ENCODE measurements around the gene CKLF. TPM values are rescaled to one million over a fixed set of nuclear protein-coding genes. Genes with fewer than 3 reads are reported as not detected.
"Not testable (repeated sequence)": the region's sequence is repeated elsewhere in the genome, so short reads cannot be mapped to it uniquely, and the experiment has no call there.

CKLF gene, protein sequence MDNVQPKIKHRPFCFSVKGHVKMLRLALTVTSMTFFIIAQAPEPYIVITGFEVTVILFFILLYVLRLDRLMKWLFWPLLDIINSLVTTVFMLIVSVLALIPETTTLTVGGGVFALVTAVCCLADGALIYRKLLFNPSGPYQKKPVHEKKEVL
- 33.0 TPM for total RNA-seq

DNA sequence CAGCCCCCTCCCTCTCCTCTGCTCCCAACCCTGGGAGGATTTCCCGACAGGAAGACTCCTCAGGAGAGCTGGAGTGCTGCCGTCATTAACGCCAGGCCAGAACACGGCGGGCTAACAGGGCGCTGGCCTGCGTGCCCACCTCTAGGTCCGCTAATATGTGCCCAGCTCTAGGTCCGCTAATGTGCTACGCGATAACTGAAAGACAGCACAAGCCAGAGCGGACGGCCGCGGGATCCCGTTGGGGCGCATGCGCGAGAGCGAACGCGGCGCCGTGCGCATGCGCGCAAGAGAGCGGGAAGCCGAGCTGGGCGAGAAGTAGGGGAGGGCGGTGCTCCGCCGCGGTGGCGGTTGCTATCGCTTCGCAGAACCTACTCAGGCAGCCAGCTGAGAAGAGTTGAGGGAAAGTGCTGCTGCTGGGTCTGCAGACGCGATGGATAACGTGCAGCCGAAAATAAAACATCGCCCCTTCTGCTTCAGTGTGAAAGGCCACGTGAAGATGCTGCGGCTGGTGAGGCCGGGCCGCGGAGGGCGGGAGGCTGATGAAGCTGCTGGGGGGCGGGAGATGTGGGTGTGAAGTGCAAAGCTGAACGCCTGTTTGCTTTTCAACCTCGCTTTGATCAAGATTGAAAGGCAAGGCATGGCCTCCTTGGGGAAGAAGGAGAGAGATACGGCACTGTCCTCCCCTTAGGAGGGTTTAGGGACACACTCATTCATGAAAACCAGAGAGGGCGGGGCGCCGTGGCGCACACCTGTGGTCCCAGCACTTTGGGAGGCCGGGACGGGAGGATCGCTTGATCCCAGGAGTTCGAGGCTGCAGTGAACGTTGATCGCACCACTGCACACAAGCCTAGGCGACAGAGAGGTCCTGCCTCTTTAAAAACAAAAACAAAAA is at the start of gene CKLF:
Gene CKLF, plus strand, starts transcription at position 291 of the 892 bp plus-strand sequence. Its CDS starts 140 bp downstream, at position 431.
- no peak for FAIRE-seq
- DNase-seq (ENCODE audit: low spot score in 2 of 2), result peak; percentile 90

DNA sequence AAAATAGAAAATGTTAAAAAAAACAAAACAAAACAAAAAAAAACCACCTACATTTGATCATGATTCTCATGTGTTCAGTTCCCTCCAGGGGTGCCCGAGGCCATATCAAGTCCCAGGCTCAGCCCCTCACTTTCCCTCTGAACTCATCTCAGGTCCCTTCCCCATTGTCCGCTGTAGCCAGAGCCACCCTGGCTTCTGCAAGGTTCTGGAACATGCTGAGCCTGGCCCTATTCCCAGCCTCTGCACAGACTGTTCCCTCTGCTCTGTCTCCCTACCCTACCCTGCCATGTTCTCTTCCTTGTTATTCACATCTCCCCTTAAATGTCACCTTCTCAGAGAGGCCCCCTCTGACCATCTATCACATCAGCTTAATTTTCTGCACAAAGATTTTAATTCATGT is 49.3 kb upstream of the CKLF start:
- FAIRE-seq (no peak), DNase-seq (ENCODE audit: low spot score in 2 of 2) (no peak)

DNA sequence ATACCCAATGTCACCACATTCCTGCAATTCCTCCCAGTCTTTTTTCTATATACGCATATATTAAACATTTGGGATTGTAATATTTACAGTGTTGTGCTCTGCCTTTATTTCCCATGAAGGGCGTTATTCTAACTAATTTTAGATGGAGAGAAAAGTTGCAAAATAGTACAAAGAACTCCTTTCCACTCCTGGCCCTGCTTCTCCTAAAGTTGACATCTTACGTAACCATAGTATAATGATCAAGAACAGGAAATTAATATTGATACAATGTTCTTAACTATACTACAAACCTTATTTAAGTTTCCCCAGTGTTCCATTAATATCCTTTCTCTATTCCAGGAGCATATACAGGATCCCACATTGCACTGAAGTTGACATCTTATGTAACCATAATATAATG is 48.8 kb upstream of the CKLF start:
- DNase-seq (ENCODE audit: low spot score in 2 of 2) (no peak), FAIRE-seq (no peak)

DNA sequence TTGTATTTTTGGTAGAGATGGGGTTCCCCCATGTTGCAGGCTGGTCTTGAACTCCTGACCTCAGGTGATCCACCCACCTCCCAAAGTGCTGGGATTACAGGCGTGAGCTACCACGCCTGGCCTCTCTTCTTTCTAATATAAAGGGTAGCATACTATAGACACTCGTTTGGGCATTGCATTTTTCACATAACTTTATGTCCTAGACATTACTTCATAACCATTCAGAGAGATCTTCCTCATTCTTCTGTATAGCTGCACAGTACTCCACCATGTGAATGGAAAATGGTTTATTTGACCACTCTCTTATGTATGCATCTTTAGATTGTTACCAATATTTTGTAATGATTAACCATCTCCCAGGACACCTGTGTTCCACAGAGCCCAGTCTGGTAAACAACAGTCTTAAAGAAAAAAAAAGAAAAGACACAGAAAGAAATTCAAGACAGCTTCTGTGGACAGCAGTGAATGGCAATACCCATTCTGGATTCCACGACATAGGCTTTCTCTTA is 44.6 kb upstream of the CKLF start:
- no peak for FAIRE-seq
- DNase-seq (ENCODE audit: low spot score in 2 of 2), result no peak

DNA sequence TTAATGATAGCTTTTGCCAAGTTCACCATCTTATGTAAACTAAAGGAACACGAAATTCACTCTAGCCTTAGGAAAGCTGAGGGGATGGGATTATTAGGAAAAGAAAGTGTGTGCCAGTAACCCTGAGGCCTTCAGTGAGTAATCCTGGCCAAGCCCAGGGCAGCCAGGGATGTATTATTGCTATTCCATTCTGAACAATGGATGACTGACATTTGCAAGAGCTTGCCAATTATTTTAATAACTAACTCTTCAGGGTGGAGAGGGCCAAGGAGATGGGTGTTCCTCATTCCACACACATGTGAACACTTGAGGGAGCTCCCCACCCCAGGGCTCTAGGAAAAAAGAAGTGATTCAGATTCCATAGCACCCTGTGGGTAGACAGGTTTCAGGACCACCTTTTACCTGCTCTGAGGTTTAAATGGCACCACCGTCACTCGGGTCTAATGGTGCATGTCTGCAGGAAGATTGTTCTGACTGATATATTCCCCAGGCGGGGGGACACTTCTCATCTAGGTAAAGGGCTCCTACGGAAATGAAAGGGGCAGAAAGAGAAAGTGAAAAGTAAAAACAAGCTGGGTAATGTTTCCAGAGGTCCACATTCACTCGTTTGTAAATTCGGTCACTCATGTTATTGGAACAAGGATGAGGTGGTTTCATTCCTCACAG is 44.0 kb upstream of the CKLF start:
- FAIRE-seq (no peak), DNase-seq (ENCODE audit: low spot score in 2 of 2) (no peak)

DNA sequence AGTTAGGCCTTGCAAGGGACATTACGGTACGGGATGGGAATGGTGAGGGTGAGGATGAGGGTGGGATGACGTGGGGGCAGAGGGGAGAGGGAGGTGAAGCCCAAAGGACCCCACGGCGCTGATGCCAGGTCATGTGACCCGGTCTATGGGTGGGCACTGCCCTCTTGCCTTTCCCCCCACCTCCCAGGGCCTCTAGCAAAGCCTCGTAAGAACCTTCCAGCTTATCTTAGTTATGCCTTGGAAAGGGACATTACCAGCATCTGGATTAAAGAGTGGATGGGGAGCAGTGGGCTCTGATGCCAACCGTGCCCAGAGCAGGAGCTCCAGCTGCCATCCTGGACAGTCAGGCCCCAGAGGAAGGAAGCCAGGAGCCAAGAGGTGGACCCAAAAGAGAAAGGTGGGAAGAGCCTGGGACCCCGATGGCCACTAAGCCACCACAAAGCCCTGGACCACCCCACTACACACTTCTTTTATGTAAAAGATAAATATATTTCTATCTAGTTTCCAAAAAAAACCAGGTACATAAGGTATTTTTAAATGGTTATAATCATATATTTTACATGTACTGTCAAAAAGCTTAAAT is 43.4 kb upstream of the CKLF start:
- no peak for FAIRE-seq

DNA sequence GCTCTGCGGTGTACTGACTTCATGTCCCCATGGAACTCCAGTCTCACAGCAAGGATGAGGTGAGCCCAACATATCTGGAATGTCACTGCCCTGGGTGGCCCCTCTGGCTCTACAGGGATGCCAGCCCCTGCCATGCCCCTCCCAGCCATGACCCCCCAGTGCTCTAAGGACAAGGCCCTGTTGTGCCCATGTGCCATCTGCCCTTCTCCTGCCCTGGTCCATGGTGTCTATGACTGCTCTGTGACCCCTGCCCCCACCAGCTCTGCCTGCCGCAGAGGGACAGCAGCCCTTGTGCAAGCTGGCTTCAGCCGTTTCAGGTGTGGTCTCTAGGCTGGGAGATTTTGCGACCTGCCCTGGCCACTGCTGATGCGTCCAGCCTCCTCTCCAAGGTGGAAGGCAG is 42.8 kb upstream of the CKLF start:
- FAIRE-seq (no peak), DNase-seq (ENCODE audit: low spot score in 2 of 2) (no peak)

More for the DNA sequence above, 43.4 kb upstream of the CKLF start:
- DNase-seq (ENCODE audit: low spot score in 2 of 2), result no peak

DNA sequence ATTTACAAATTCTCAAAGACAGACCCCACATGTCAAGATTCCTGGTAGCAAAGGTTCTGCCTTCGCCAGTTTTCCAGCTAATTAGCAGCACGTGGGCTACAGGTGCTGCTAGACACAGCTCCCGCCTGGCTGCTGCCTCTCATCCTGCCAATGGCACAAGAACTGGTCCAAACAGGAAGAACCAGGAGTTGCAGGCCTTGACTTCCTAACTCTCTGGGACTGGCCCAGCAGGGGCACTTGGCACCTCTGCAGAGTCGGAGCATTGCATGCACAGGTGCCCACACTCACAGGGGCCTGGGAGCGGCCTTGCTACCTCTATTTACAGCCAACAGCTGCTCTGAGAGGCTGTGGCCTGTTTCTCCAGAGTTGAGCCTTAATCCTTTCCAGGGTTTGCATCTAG is 42.1 kb upstream of the CKLF start:
- FAIRE-seq (no peak), DNase-seq (ENCODE audit: low spot score in 2 of 2) (no peak)

DNA sequence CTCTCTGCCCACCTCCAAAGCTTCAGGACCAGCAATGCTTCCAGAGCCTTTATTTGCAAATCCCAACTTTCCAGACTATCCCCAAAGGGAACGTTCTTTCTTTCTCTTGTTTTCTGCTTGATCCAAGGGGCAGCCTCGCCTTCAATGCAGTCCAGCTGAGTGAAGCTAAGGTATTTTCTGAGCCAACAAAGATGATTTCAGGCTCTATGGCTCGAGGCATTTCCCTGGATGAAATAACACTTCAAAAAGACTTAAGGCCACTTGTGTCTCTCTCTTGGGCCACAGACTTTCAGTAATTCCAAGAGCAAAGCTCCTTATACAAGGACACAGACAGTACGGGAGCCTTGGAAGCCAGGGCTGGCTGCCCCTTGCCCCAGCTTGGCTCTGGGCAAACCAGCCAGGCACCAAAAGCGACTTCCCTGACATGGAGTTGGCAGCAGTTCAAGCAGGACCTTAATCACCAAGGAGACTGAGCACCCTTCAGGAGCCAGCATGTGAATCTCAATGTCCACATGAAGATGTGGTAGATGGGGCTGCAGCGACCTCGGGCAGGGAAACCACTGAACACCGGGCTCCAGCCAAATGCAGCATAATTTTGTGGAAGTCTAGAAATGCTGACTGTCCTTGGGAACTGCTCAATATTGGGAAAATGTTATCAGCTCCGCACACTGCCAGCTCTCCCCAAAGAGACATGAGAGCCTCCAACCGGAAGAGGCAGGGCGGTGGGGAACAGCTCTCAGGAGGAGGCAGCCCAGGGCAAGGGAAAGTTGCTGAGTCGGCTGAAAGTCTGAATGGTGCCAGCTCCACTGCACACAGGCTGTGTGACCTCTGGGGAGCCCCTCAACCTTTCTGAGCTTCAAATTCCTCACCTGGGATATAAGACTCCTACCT is 41.4 kb upstream of the CKLF start:
- no peak for FAIRE-seq
- DNase-seq (ENCODE audit: low spot score in 2 of 2), result no peak

DNA sequence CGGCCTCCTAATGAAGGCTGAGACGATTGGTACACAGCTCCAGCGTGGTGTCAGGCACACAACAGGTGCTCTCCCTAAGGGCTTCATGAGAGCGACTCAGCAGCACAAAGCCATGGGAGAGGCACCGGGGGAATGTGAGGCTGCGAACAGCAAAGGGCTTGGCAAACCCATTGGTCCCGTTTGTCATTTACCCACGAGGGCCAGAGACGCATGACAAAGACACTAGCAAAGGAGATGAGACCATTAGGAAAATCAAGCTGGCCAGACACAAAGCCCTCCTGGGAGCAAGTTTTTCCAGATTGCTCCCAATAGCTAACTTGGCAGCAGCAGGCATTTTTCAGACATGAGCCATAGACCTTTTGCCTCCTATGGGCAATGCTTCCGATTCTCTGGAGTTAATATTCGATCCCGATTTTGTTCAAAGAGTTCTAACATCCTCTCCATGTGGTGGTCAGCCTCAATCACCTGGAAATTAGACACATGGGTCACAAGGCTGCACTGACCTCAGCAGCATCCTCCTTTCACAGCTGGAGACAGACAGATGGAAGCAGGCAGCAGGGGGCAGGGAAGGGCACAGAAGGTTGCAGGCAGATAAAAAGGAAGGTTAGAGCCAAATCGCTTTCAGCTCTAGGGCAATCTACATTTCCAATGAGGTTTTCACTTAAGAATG is 40.6 kb upstream of the CKLF start:
- DNase-seq (ENCODE audit: low spot score in 2 of 2), result no peak
- FAIRE-seq, result no peak

DNA sequence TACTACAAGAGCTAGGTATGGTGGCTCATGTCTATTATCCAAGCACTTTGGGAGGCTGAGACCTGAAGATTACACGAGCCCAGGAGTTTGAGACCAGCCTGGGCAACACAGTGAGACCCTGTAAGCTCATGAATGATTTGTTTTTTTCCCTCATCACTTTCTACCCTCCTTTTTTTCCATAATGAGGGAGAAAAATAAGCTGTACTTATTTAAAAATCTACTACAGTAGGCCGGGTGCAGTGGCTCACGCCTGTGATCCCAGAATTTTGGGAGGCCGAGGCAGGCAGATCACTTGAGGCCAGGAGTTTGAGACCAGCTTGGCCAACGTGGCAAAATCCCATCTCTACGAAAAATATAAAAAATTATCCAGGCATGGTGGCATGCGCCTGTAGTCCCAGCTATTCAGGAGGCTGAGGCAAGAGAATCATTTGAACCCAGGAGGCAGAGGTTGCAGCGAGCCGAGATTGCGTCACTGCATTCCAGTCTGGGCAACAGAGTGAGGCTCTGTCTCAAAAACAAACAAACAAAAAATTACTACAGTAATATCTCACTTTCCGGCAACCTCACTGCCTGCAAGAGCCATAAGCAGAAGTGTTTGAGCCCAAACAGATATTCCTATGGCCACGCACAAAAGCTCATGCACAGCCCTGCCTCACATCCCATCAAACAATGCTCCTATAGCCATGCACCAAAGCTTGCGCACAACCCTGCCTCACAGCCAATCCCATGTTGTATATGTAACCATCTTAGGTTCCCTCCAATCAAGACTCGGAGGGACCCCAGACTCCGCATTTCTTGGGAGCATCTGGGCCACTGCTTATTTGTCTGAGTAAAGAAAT is 39.9 kb upstream of the CKLF start:
- FAIRE-seq, result no peak
- DNase-seq (ENCODE audit: low spot score in 2 of 2), result no peak

DNA sequence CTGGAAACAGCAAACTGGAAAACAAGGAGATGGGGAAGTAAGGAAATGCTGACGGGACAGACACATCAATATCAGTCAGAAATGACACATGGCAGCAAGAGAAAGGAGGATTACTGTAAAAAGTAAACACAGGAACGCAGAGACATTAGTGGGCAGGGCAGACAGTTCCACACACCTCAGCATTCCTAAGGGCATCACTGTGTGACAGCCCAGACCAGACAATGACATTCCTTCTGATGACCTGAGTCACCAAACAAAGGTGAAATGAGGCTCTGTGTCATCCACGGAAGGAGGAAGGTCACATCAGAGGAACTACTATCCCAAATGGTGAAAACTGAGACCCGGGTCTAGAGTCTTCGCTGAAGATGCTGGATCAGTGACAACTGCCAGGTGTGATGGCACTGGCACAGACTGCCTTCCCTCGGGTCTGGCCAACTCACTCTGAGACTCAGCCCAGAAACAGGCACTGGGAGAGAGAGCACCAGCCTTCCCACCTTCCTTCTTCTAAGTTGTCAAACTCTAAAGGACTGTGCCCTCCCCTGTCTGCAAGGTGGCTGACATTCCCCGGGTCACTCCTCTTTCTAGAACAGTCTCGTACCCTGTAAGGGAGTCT is 39.2 kb upstream of the CKLF start:
- DNase-seq (ENCODE audit: low spot score in 2 of 2) (no peak), FAIRE-seq (no peak)

DNA sequence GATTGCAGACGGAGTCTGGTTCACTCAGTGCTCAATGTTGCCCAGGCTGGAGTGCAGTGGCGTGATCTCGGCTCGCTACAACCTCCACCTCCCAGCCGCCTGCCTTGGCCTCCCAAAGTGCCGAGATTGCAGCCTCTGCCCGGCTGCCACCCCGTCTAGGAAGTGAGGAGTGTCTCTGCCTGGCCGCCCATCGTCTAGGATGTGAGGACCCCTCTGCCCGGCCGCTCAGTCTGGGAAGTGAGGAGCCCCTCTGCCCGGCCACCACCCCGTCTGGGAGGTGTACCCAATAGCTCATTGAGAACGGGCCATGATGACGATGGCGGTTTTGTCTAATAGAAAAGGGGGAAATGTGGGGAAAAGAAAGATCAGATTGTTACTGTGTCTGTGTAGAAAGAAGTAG is 38.0 kb upstream of the CKLF start:
- FAIRE-seq; DNase-seq (ENCODE audit: low spot score in 2 of 2): not testable (repeated sequence)

DNA sequence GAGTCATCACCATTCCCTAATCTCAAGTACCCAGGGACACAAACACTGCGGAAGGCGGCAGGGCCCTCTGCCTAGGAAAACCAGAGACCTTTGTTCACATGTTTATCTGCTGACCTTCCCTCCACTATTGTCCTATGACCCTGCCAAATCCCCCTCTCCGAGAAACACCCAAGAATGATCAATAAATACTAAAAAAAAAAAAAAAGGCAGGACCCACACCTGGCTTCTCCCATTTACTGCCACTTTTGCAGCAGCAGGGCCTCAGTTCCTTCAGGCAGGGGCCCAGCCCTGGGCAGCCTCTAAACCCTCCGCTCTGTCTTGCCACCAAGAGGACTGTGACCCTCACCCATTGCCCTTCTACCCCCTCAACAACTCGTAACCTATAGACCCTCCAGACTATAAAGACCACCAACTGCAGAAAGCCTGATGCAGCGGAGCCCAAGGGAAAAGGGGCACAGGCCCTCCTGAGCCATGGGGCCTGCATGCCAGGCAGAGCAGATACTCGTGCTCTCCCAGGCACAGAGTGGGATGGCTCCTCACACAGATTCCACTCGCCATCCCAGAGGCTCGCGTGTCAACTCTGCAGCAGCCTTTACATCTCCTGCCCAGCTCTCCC is 37.3 kb upstream of the CKLF start:
- FAIRE-seq; DNase-seq (ENCODE audit: low spot score in 2 of 2): not testable (repeated sequence)

DNA sequence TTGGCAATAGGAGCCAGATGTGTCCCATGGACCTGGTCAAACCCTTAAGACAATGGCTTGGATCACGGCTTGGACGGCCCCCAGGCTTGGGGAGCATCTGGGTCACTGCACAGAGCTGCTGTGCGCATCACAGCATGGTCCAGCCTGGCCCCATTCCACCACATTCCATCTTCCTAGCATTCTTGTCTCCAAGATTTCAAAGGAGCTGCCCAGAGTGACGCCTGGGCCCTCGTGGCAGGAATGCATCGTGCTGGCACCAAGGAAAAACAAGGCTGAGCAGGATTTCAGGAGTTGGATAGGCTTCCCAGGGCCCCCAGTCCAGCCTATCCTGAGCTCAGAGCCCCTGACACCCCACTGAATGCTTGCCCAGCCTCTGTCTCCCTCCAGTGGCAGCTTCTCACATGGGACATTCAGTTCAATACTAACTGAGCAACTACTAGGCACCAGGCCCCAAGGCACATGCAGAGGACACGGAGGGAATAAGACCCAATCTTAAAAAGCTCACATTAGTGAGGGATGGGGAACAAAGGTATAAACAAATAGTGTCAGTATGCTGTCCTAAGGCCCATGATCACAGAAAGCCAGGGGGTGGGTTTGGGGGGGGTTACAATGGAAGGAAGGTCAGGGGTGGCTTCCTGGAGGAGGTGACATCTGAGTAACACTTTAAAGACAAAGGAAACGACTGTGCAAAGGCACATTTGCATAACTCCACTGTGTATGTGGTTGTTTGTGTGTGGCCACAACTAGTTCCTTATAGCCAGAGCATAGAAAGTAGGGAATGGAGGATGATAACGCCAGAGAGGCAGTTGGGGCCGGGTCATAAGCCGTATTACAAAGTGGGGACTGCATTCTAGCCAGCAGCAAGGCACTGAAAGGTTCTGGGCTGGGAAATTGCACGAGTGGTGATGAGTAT is 36.5 kb upstream of the CKLF start:
- FAIRE-seq, result no peak
- DNase-seq (ENCODE audit: low spot score in 2 of 2), result no peak

DNA sequence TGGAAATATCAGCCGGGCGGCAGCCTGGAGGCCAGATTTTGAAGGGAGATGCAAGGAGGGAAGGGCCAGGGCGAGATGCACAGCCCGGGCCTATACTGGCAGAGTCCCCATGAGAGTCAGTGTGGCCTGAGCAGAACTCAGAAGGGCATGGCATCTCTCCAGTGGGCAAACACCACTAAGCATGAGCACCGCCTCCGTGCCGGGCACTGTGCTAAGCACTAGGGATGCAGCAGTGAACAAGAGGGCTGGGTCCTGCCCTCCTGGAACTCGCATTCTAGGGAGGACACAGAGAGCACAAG is 35.9 kb upstream of the CKLF start:
- FAIRE-seq (no peak), DNase-seq (ENCODE audit: low spot score in 2 of 2) (peak in 1 of 2 donors; percentile 22)

Measured in frontal cortex (tissue), 4 donors.